Measurements from ENCODE around the gene SLC22A23. TPM values are rescaled to one million over a fixed set of nuclear protein-coding genes. Genes with fewer than 3 reads are reported as not detected.

The SLC22A23 gene
- total and polyA plus RNA-seq, 2 of the 4 experiments (the other 2 are of a cell fraction): 0.72 to 1.6 TPM

DNA sequence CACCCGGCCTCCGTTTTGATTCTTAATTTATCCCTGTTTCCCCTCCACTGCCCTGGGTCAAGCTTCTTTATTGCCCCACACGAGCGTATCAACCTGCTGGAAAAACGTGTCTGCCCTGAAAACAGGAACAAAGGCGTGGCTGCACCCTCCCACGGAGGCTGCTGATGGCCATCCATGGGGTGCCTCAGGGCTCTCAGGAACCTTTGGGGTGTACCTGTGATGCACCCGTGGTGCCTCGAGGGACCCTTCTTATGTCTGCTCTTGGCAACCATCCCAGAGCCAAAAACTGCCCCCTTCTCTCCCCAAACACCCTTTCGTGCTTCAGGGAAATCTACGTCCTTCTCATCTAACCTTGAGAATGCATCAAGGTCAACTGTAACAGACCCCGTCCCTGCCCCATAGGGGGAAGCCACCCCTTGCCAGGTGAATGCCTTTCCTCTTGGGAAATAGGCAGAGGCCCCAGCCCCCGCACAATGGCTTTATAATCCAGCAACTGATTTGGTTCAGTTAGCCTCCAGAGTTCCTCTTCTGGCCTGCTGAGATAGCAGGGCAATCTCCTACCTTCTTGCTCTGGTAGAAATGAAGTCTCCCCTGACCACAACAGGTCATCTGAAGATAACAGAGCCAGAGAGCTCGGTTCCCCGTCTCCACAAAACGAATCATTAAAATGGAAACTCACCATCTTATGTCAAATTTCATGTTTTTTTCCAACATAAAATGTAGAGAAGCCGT, 168.7 kb downstream of the SLC22A23 start:
- no peaks in the 10 kb centered on the region for H3K9me3 ChIP-seq (ENCODE audit: control insufficient read depth, insufficient read depth, low read length)
- H3K27me3 ChIP-seq (ENCODE audit: control insufficient read depth, insufficient read depth, low read length): peaks cover 5% of the 10 kb centered on the region; the same call in 1 of the 2 replicates
- DNase-seq (no peak), ATAC-seq (ENCODE audit: low read depth) (no peak)
- H4K20me1 ChIP-seq (ENCODE audit: insufficient read depth, low read length): no peaks in the 10 kb centered on the region; the same call in 1 of the 2 replicates
- H3K9me1 ChIP-seq (ENCODE audit: insufficient read depth, low read length): no peaks in the 10 kb centered on the region
- no peak overlapping the region for H4K8ac ChIP-seq (ENCODE audit: low read depth in 2 of 2, low read length in 2 of 2)
- no peaks in the 10 kb centered on the region for H3K36me3 ChIP-seq (ENCODE audit: control insufficient read depth, insufficient read depth, low read length)
- no peaks in the 10 kb centered on the region for H3K4me1 ChIP-seq (ENCODE audit: control insufficient read depth, insufficient read depth, low read length)
- in situ Hi-C loops (cut with MboI; ENCODE audit: low sequenced_read_pairs) (no loop called here), intact Hi-C loops (cut with micrococcal nuclease) (no loop called here), dilution Hi-C loops (cut with HindIII; ENCODE audit: low sequenced_read_pairs, unreplicated experiment) (no loop called here)
- no peak overlapping the region for H2BK120ac ChIP-seq (ENCODE audit: low read depth, low read length)
- H3K4ac ChIP-seq (ENCODE audit: low read depth, low read length): no peak overlapping the region
- no peak overlapping the region for H3K27ac ChIP-seq (ENCODE audit: insufficient read depth, low read length)
- H2BK5ac ChIP-seq (ENCODE audit: low read depth, low read length, poor library complexity, severe bottlenecking): no peak overlapping the region
- no peak overlapping the region for H4K5ac ChIP-seq (ENCODE audit: low read depth, low read length)
- no TSS peak for BruUV-seq (replicated peaks)
- no peak overlapping the region for H3K56ac ChIP-seq (ENCODE audit: extremely low read depth, insufficient read depth, low read length)
- ChIA-PET CTCF (no interaction called here), POLR2A (ENCODE audit: unreplicated experiment) (no interaction called here)
- H3K18ac ChIP-seq (ENCODE audit: low read depth, low read length): no peak overlapping the region
- no peak overlapping the region for H4K91ac ChIP-seq (ENCODE audit: insufficient read depth, low read depth, low read length)
- no peak overlapping the region for H2AFZ ChIP-seq (replicated peaks; ENCODE audit: low read length, poor library complexity)
- no peak overlapping the region for H3K4me3 ChIP-seq (ENCODE audit: insufficient read depth, low read depth, low read length)
- H2AK5ac ChIP-seq (ENCODE audit: low read depth, low read length): no peak overlapping the region
- H2AK9ac ChIP-seq (replicated peaks; ENCODE audit: low read depth, low read length, poor library complexity): no peak overlapping the region
- 95% methylated on average over 10 of the region's 17 CpGs; no CpG with 5 or more reads in 1 of the 2 experiments for WGBS, 2 experiments (ENCODE audit: extremely low coverage in 2 of 2, insufficient read length in 1 of 2)
- H3K4me2 ChIP-seq (ENCODE audit: low read depth, low read length): no peak overlapping the region
- no peaks in the 10 kb centered on the region for H3K79me1 ChIP-seq (ENCODE audit: low read depth in 1 of 2, low read length in 2 of 2)
- H3K23ac ChIP-seq (ENCODE audit: low read depth, low read length): no peak overlapping the region
- no peak overlapping the region for H2BK15ac ChIP-seq (ENCODE audit: low read depth, low read length)
- TF ChIP-seq NFE2L2 (IDR thresholded peaks at IDR 0.05; ENCODE audit: low read depth, low read length) (no peak), CEBPB (IDR thresholded peaks at IDR 0.05; ENCODE audit: low read depth, low read length) (no peak), MAFK (IDR thresholded peaks at IDR 0.05; ENCODE audit: low read depth, low read length) (no peak), POLR2A (IDR thresholded peaks at IDR 0.05; ENCODE audit: low read depth, low read length) (no peak), MXI1 (IDR thresholded peaks at IDR 0.05; ENCODE audit: borderline replicate concordance, low read depth, low read length) (no peak), SMC3 (IDR thresholded peaks at IDR 0.05; ENCODE audit: low read depth, low read length) (no peak), RCOR1 (IDR thresholded peaks at IDR 0.05; ENCODE audit: insufficient replicate concordance, low read length) (no peak), CHD1 (IDR thresholded peaks at IDR 0.05; ENCODE audit: low read depth, low read length) (no peak)
- TF ChIP-seq, protein P1, sequence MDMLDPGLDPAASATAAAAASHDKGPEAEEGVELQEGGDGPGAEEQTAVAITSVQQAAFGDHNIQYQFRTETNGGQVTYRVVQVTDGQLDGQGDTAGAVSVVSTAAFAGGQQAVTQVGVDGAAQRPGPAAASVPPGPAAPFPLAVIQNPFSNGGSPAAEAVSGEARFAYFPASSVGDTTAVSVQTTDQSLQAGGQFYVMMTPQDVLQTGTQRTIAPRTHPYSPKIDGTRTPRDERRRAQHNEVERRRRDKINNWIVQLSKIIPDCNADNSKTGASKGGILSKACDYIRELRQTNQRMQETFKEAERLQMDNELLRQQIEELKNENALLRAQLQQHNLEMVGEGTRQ (IDR thresholded peaks at IDR 0.05; ENCODE audit: low read depth, low read length): no peak
- TF ChIP-seq, protein P2, sequence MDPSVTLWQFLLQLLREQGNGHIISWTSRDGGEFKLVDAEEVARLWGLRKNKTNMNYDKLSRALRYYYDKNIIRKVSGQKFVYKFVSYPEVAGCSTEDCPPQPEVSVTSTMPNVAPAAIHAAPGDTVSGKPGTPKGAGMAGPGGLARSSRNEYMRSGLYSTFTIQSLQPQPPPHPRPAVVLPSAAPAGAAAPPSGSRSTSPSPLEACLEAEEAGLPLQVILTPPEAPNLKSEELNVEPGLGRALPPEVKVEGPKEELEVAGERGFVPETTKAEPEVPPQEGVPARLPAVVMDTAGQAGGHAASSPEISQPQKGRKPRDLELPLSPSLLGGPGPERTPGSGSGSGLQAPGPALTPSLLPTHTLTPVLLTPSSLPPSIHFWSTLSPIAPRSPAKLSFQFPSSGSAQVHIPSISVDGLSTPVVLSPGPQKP (IDR thresholded peaks at IDR 0.05; ENCODE audit: borderline replicate concordance, low read depth, low read length): no peak
- no peak overlapping the region for H3K14ac ChIP-seq (replicated peaks; ENCODE audit: low read depth, low read length)
- no peak overlapping the region for H3K9ac ChIP-seq (ENCODE audit: low read depth, low read length)
- no peak overlapping the region for H2BK20ac ChIP-seq (ENCODE audit: low read depth, low read length)
